GM15510 (cell line): Measurements from ENCODE around the gene FAM111B.

Source experiments
- POLR2A ChIP-seq: IDR thresholded peaks from 3 replicates; pipeline ENCODE4 v1.6.1; 2011; ENCODE audit warnings: borderline replicate concordance; ENCODE audit not compliant: insufficient read length; ENCODE audit errors: extremely low read depth

The FAM111B gene

DNA sequence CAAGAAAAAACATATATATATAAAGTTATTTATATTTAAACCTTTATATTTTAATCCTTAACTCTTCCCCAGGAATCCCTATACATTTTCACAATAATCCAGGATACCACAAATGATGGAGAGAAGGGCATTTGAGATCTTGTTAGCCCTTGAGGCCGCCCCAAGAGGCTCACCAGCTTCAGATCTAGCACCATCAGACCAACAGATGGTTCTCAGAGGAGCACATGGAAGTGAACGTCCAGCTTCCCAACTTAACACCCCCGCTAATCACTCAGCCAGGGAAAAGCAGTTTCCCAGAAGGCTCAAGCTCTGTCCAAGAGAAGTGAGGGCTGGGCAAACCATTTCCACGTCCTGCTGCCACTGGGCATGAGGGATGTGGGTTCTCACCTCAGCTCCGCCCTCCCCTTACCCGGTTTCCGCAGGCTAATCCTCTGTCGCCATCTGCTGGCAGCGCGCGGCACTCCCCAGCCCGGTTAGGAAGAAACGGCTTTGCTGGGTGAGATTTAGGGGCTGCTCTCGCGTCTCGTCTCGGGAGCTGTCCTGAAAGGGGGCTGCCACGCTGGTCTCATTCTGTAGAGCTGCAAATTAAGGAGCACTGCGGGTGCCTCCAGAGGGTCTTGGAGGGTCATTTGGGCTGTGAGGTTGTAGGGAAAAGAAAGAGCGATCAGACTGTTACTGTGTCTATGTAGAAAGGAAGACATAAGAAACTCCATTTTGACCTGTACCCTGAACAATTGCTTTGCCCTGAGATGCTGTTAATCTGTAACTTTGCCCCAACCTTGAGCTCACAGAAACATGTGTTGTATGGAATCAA is 28.8 kb downstream of the FAM111B start:
- TF ChIP-seq POLR2A = no peak

DNA sequence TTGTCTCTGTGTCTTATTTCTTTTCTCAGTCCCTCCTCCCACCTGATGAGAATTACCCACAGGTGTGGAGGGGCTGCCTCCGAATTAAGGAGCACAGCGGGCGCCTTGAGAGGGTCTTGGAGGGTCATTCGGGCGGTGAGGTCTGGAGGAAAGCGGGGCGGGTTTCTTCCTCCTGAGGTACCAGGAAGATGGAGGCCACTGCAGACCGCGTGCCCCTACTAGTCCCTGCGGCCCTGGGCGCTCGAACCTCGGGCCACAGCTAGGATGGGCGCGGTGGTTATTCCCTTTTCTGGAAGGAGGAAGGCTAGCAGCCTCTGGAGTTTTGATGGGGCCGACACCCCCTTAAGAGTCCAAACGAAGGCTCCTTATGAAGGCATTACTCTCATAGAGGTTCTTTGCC is 30.2 kb downstream of the FAM111B start:
- no peak for TF ChIP-seq POLR2A

DNA sequence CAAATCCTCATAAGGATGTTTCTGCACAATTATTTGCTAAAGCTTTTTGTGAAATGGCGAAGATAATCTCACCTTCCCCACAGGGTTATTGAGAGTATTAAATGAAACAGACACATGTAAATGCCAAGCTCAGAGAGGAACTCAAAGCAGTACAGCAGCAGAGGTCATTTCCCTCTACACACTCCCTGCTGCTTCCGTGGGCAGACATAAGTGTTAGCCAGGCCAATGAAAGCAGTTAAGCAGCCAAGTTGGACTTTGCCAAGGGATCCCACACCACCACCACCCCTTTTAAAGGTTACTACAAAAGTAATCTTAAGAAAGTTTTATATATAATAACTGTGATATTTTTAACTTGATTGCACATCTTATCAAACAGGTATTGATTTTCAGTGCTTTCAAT is 31.6 kb downstream of the FAM111B start:
- TF ChIP-seq POLR2A = no peak

DNA sequence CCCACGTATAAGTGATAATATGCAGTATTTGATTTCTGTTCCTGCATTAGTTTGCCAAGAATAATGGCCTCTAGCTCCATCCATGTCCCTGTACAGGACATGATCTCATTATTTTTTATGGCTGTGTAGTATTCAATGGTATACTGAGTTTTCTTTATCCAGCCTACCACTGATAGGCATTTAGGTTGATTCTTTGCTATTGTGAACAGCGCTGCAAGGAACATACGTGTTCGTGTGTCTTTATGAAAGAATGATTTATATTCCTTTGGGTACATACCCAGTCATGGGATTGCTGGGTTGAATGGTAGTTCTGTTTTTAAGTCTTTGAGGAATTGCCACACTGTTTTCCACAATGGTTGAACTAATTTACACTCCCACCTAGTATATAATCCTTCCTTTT is 34.2 kb downstream of the FAM111B start:
- no peak for TF ChIP-seq POLR2A

DNA sequence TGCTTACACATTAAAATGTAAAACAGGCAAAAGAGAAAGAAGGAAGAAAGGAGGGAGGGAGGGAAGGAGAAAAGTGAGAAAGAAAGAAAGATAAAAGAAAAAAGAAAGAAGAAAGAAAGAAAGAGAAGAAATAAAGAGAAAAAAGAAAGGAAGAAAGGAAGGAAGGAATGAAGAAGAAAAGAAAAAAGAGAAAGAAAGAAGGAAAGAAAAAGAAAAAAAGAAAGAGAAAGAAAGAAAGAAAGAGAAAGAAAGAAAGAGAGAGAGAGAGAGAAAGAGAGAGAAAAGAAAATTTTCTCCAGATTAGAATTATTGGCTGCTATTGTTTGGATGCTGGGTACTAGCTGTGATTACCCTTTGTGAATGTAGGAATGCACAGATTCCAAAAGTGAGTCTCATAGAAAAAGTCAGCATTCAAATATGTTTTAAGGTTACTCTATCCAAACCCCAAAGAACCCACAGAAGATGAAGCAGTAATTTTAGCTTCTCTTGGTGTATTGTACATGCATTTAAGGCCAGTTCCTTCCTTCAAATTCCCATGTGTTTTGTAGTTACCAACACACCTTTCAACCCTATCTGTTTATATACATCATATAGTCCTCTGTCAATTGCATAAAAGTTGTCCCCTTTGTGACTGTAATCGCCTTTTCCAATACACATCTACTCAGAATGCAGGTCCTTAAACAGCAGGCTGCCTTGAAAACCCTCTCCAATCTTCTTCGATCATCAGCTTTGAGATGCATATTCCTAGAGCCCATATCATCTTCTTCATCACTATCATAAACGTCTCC is 34.8 kb downstream of the FAM111B start:
- no peak for TF ChIP-seq POLR2A

DNA sequence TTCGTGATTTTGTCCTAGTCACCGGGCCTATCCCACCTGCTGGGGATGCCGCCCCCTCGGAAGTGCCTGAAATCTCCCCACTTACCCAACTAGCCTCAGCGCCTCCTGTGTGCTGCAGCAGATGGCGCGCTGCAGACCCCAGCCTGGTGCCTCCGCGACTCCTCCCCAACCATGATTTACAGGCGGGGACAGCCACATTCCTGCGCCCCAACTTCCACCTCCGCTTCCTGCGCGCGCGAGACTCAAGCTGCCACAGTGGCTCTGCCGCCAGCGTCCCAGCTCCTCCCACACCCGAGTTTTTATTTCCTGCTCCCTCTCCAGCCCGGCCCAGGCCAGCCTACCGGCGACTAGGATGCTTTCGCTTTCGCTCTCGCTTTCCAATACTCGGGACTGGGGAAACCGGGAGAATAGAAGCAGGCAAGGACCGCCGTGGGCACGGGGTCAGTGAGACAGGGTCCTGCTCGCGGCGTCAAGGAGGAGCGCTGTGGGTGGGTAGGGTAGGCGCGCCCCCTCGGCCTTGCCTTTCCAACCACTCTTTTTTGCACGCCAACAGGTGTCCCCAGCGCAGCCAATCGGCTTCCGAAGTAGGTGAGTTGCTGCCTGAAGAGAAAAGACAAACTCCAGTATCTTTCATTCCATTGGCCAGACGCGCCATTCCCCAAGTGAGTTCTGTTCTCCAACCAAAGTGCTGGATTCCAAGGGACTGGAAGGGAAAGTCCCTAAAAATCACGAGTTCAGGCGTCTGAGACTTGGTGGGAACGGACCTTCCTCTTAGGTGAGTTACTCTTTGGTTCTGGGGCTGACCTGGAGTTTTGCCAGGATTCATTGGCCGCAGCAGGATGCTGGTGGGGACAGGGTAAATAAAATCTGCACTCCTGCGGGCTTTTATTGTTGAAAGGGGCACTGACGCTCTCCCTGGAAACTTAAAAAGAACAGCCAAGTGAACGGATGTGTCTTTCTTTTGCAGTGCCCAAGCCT is 35.8 kb downstream of the FAM111B start, which contains the start of gene FAM111A:
FAM111A (plus strand) TSS at position 327 of the 978 bp plus-strand sequence. CDS start 6,017 bp downstream, outside the sequence.
- peak; percentile 46 for TF ChIP-seq POLR2A

DNA sequence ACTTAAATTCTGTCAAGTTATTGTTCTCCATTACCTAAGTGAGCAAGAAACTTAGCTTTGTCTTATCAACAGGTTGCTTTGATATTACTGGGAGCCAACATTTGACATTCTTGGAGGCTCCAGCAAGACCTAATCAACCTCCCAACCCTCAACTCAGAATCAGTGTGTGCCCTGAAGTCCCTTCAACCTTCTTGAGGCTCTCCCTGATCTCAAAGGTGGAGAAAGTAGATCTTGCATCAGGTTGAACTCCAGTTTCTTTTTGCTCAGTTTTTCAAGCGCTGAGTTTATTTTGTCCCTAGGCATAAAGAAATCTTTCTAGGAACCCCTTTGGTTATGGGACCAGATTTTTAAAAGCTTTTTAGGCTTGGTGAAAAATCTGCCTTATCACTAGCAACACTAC is 37.1 kb downstream of the FAM111B start:
- no peak for TF ChIP-seq POLR2A

DNA sequence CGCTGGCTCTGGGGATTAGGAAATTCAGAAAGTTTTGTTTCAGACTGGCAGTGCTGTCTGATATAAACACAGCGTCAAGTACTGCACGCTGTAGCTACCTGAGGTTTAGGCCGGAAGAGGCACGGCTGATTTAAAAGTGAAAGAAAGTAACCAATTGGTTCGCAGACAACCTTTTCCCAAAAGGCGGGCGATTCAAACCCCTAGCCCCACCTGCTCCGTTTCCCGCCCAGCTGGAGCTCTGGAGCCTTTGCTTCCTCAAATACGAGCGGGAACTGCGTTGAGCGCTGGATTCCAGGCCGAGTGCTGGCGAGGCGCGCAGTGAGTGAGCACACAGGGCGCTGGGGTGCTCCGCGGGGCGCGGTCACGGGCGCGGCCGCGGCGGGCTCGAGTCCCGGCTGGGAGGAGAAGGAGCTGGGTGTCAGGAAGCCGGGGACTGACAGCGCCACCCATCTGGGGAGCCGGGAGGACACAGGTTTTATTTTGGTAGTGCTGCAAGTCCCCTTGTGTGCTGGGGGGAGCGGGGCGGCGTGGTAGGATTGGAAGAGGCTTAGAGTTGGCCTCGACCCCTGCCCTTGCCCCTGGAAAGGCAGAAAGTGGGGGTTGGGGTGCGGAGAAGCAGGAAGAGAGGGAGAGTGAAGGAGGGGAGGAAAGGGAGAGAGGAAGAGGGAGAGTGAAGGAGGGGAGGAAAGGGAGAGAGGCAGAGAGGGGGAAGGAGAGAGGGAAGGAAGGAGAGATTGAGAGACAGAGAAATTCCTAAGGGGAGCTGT is 37.7 kb downstream of the FAM111B start:
- peak; percentile 60 for TF ChIP-seq POLR2A

DNA sequence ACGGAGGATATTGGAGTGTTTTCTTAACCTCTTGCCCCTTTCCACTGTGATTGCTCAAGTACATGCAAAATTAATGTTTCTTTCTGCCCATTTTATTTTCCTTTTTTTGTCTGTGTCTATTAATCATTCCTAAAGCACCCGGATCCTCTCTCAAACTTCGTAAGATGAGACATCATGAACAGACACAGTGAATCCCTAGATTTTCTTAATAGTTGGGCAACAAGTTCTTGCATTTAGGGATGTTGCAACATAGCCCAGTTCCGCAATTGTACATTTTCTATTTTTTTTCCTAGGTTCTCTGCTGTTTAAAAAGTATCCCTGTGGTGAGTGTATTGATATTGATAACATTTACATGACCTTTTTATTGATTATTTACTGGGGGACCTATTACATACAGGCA is 38.5 kb downstream of the FAM111B start:
- TF ChIP-seq POLR2A = no peak

DNA sequence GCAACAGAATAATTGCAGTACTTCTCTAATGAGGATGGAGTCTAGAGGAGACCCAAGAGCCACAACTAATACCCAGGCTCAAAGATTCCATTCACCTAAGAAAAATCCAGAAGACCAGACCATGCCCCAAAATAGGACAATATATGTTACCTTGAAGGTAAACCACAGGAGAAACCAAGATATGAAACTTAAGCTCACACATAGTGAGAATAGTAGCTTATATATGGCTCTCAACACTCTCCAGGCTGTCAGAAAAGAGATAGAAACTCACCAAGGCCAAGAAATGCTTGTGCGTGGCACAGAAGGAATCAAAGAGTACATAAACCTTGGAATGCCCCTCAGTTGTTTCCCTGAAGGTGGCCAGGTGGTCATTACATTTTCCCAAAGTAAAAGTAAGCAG is 44.7 kb downstream of the FAM111B start:
- no peak for TF ChIP-seq POLR2A

DNA sequence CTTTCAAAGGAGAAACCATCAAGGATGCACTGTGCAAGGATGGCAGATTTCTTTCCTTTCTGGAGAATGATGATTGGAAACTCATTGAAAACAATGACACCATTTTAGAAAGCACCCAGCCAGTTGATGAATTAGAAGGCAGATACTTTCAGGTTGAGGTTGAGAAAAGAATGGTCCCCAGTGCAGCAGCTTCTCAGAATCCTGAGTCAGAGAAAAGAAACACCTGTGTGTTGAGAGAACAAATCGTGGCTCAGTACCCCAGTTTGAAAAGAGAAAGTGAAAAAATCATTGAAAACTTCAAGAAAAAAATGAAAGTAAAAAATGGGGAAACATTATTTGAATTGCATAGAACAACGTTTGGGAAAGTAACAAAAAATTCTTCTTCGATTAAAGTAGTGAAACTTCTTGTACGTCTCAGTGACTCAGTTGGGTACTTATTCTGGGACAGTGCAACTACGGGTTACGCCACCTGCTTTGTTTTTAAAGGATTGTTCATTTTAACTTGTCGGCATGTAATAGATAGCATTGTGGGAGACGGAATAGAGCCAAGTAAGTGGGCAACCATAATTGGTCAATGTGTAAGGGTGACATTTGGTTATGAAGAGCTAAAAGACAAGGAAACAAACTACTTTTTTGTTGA is 45.4 kb downstream of the FAM111B start:
- no peak for TF ChIP-seq POLR2A

DNA sequence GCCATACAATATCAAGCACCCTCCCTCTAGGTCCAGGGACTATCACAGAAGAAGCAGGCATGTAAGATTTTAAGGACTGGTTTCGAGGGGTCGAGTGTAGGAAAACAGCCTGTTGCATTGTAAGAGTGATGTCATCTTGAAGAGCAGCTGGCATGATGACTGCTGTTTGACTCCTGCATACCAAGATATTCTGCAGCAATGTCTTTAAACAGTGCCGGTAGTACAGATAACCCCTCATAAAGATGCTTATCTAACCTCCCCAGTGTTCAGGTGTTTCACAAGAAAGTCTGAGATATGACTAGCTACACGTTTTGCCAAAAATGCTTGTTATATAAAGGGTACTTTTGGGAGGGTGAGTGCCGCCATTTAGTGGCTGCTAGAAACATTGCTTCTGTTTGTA is 47.6 kb downstream of the FAM111B start:
- TF ChIP-seq POLR2A = no peak

DNA sequence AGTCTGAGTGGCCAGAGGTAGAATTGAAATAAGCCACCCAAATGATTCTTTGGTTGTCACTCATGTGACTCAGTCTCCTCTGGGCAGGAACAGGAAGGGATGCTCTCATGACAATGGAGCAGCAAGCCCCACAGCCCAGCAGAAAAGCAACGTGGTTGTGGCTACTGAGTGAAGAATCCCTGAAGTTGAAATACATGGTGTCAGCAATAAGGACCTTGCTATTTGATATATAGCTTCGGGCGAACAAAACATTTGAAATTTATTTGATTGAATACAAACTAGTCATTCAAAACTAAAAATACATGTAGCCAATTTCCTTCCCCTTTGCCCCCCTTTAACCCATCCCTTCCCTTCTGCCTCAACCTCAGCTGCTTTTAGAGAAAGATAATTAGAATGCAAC is 50.4 kb downstream of the FAM111B start:
- TF ChIP-seq POLR2A = no peak
